NCI-H774 (cell line): ENCODE results near the gene NNT.
"Not testable (repeated sequence)": the region's sequence is repeated elsewhere in the genome, so short reads cannot be mapped to it uniquely, and the experiment has no call there.

Source experiments
- DNase-seq: peaks from one replicate; lab custom pipeline; 2025; lab: John Stamatoyannopoulos, UW

Gene NNT

GRCh38 chr5:43667379-43667778, 64.4 kb downstream of the NNT start:
- not testable (repeated sequence) for DNase-seq

DNA sequence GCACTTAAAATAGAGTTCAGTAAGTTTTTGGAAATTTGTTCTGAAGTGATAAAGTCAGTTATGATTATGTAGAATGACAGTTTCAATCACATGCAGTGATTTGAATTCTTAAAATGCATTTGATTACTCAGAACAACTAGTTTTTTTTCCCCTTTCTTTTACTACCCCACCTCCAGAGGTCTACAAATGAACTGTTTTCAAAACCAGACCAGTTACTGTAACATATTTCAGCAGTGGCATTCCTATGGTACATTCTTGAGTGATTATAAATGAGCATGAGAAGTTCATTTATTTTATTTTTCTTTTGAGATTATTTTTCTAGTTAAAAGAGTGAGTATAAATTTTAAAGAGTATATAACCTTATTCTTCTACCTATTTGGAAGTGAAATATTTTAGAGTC, 71.6 kb downstream of the NNT start:
- no peak for DNase-seq

DNA sequence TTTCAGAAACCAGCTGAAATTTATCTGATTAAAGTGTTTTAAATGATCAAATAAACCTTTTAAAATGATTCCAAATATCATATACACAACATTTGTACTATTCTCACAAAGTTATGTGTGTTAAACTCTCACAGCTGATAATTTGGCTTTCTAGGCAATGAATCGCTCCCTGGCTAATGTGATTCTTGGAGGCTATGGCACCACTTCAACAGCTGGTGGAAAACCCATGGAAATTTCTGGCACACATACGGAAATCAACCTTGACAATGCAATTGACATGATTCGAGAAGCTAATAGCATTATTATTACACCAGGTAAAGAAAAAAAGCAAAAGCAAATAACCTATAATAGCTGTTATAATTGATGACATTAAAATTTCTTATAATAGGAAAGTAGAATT, 72.4 kb downstream of the NNT start:
- no peak for DNase-seq

GRCh38 chr5:43676083-43676840, 73.3 kb downstream of the NNT start:
- no peak for DNase-seq

GRCh38 chr5:43677253-43677652, 74.3 kb downstream of the NNT start:
- no peak for DNase-seq

DNA sequence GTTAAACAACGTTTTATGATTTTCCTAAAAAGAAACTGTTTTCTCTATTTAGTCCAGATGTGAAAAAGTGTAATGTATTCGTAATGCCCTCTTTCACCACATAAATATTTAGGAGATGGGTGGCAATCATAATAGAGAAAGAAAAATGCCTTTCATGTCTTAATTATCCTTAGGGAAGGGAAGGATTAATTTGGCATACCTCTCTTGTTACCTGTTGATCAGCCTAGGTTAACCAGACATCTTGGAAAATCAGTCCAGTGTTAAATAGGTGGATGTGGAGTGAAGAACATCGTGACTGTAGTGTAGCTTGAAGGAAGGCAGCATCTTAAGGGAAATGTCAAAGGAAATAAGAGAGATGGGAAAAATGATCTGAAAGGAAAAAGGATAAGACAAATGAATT, 76.2 kb downstream of the NNT start:
- DNase-seq, result no peak

DNA sequence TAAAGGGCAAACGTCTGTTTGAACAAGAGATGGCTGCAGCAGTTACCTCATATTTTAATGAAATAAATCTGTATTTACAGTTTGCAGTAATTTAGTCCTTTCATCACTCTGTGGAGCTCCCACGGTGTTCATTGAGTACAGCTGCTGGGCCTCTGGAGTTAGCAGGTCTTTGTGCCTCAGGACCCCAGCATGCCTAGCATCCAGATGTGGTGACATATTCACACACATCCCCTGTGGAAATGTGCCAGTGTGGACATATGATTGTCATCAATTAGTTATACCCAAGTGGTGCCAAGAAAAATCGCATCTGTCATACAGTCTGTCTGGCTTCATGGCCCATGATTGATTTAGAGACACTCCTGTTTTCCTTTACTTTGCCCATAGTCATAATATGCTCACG, 77.3 kb downstream of the NNT start:
- no peak for DNase-seq

DNA sequence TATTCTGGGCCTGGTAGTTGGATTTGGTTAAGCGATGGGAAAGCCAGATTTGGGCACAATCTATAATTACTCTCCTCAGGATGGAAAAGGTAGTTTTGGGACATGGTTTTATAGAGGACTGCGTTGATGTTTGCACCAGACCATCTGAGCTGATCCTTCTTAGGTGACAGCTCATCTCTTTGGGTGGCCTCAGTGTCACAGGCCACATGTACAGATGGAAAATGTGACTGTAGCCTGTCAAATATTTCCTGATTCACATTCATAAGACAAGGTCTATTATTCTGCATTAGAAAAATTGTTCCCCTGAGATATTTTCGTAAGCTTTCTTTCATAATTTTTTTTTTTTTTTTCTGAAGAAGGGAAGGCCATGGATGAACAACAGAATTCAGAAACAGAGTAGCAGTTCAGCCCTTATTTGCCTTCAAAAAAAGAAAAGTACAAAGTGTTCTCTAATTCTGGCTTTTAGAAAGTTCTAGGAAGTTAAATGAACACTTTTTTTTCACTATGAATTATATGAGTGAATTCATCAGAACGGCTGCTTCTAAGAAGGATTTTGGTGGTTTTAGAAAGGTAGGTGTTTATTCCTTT, 81.0 kb downstream of the NNT start:
- DNase-seq, result no peak

DNA sequence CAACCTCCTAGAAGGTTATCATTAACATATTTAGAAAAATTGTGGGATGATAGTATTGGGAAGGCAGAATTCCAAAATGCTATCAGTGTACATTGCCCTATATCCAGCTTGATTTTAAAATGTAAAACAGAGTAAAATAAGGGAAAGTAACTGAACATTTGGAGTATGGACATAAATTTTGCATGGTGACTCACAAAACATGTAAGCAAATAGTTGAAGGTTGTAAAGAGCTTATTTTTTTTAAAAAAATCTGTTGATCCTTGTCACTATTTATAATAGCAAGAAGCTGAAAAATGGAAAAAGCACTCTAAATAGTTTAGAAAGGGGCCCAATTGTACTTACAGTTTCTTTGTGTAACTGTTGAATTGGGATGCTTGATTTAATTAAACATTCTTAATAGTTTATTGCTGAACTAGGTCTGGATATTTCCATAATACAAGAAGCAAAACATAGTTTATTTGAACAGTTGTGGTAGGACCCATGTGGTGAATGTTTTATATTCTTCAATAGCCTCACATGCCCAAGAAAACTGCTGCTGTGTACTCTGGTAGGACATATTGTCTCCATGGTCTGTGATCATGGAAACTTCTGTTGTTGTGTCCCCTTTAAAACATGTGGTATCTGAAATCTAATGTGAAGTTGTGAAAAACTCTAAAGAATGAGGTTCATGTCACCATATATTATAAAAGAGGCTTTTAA, 82.4 kb downstream of the NNT start:
- peak; percentile 29 for DNase-seq

GRCh38 chr5:43687275-43687674, 84.3 kb downstream of the NNT start:
- no peak for DNase-seq

DNA sequence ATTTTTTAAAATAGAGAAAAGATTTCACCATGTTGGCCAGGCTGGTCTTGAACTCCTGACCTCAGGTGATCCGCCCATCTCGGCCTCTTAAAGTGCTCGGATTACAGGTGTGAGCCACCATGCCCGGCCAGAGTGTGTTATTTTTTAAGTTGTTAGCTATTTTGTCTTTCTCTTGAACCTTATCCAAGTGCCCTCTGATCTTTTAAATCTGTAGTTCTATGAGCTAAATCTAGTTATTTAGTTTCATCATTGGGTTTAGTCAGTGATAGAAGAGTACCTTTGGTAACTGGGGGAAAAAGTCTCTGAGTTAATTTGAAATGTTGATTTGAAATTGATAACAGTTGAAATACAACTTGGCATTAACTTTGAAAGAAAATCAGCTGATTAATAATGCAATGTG, 88.3 kb downstream of the NNT start:
- DNase-seq, result no peak

GRCh38 chr5:43691893-43692292, 88.9 kb downstream of the NNT start:
- no peak for DNase-seq

GRCh38 chr5:43693411-43693810, 90.4 kb downstream of the NNT start:
- DNase-seq, result no peak

- DNase-seq, result no peak
Measured at GRCh38 chr5:43694027-43694426, 91.0 kb downstream of the NNT start.

- DNase-seq, result not testable (repeated sequence)
Measured at GRCh38 chr5:43696444-43696843, 93.5 kb downstream of the NNT start.

- DNase-seq, result no peak
Measured at GRCh38 chr5:43699910-43700309, 96.9 kb downstream of the NNT start.

- DNase-seq, result no peak
Measured at GRCh38 chr5:43700601-43701000, 97.6 kb downstream of the NNT start.

DNA sequence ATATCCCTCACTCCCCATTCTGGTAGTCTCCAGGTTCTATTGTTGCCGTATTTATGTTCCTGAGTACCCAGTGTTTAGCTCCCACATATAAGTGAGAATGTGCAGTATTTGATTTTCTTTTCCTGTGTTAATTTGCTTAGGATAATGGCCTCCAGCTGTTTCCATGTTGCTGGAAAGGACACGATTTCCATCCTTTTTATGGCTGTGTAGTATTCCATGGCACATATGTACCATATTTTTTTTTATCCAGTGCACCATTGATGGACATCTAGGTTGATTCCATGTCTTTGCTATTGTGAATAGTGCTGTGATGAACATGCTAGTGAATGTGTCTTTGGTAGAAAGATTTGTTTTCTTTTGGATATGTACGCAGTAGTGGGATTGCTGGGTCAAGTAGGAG, 98.2 kb downstream of the NNT start:
- no peak for DNase-seq

DNA sequence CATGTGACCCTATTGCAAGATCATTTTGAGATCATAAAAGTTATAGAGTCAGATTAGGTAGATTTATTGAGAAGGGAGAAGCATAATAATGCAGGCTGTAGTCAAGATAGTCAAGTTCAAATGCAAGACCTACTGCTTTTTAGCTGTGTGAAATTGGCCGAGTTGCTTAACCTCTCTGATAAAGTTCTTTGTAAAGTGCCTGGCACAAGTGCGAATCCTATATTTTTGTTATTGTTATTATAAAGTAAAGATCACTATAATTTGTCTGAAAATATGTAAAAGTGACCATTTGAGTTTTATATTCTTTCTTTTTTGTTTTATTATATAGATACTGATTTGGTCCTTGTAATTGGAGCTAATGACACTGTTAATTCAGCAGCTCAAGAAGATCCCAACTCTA, 99.3 kb downstream of the NNT start:
- DNase-seq, result no peak

DNA sequence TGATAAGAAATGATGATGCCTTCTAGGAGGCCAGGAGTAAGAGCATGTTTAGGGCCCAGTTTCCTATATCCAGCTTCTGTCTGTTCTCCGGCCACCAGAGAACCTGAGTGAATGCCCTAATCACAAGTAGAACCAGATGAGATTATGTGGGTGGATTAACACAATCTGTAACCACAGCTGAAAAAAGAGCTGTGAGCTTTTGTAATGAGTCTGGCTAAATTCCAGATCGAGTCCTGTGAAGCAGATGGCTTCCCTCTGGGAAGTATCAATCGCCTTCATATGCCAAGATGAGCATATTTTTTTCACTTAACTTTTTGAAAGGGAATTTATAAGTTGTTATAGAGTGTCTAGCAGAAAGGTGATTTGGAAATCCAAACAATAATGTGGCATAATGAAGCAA, 99.8 kb downstream of the NNT start:
- DNase-seq, result peak; percentile 13

DNA sequence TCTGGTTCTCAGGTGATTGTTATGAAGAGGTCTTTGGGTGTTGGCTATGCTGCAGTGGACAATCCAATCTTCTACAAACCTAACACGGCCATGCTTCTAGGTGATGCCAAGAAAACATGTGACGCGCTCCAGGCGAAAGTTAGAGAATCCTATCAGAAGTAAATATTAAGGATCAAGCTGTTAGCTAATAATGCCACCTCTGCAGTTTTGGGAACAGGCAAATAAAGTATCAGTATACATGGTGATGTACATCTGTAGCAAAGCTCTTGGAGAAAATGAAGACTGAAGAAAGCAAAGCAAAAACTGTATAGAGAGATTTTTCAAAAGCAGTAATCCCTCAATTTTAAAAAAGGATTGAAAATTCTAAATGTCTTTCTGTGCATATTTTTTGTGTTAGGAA, 101.3 kb downstream of the NNT start:
- no peak for DNase-seq

DNA sequence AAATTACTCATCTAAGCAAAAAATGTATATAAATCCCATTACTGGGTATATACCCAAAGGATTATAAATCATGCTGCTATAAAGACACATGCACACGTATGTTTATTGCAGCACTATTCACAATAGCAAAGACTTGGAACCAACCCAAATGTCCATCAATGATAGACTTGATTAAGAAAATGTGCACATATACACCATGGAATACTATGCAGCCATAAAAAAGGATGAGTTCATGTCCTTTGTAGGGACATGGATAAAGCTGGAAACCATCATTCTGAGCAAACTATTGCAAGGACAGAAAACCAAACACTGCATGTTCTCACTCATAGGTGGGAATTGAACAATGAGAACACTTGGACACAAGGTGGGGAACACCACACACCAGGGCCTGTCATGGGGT, 103.6 kb downstream of the NNT start:
- DNase-seq, result not testable (repeated sequence)

DNA sequence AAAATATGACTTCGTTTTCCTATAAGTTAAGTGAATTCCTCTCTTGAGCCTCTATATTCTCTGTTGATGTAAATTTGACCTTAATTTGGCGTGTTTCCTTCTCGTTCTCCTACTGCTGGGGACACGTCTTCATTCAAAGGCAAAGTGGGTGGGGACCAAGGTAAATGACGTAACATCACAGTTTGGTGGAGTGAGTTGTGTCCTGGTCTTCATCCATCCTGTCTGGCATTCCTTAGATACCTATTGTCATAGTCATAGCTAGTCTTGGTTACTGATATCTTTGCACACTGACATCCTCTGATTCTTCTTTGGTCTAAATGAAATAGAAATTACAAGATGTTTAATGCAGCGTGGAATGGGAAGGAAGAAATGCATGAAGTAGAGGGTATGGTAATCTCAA, 108.5 kb downstream of the NNT start:
- no peak for DNase-seq
